ENCODE measurements around the gene LGR5. TPM values are rescaled to one million over a fixed set of nuclear protein-coding genes. Genes with fewer than 3 reads are reported as not detected.
"Not testable (repeated sequence)": the region's sequence is repeated elsewhere in the genome, so short reads cannot be mapped to it uniquely, and the experiment has no call there.

Gene LGR5
- total RNA-seq, 6 experiments from 2014 or later = not detected

GRCh38 chr12:71548893-71549292 lies 109.3 kb downstream of the LGR5 start:
- Mint-ChIP-seq H3K36me3 (ENCODE audit: low read depth) (no peaks in the 10 kb centered on the region), H3K9me3 (no peaks in the 10 kb centered on the region), H3K4me1 (ENCODE audit: low read depth) (peaks cover 5% of the 10 kb centered on the region; the same call in 1 of the 2 replicates), H3K4me3 (no peak overlapping the region), H3K27ac (no peak overlapping the region), H3K27me3 (ENCODE audit: insufficient read depth) (peaks cover 2% of the 10 kb centered on the region; the same call in 1 of the 2 replicates)
- TF ChIP-seq CTCF (IDR thresholded peaks at IDR 0.05) = no peak
- DNase-seq = no peak

GRCh38 chr12:71551529-71551928 lies 111.9 kb downstream of the LGR5 start:
- DNase-seq = peak; percentile 35
- H3K4me3 Mint-ChIP-seq = no peak overlapping the region
- H3K4me1 Mint-ChIP-seq (ENCODE audit: low read depth) = peaks cover 14% of the 10 kb centered on the region
- no peak overlapping the region for H3K27ac Mint-ChIP-seq
- no peaks in the 10 kb centered on the region for H3K9me3 Mint-ChIP-seq
- no peaks in the 10 kb centered on the region for H3K36me3 Mint-ChIP-seq (ENCODE audit: low read depth)
- peaks cover 2% of the 10 kb centered on the region; the same call in 1 of the 2 replicates for H3K27me3 Mint-ChIP-seq (ENCODE audit: insufficient read depth)
- TF ChIP-seq CTCF (IDR thresholded peaks at IDR 0.05) = peak; percentile 73

GRCh38 chr12:71552728-71553501 lies 113.3 kb downstream of the LGR5 start:
- TF ChIP-seq CTCF (IDR thresholded peaks at IDR 0.05) = no peak
- no peak overlapping the region for H3K4me3 Mint-ChIP-seq
- H3K4me1 Mint-ChIP-seq (ENCODE audit: low read depth) = peaks cover 28% of the 10 kb centered on the region
- peaks cover 2% of the 10 kb centered on the region; the same call in 1 of the 2 replicates for H3K27me3 Mint-ChIP-seq (ENCODE audit: insufficient read depth)
- H3K36me3 Mint-ChIP-seq (ENCODE audit: low read depth) = no peaks in the 10 kb centered on the region
- H3K9me3 Mint-ChIP-seq = no peaks in the 10 kb centered on the region
- no peak overlapping the region for H3K27ac Mint-ChIP-seq
- DNase-seq = no peak

- TF ChIP-seq CTCF (IDR thresholded peaks at IDR 0.05) = no peak
- Mint-ChIP-seq H3K27ac (no peak overlapping the region), H3K4me3 (no peak overlapping the region), H3K9me3 (no peaks in the 10 kb centered on the region), H3K36me3 (ENCODE audit: low read depth) (no peaks in the 10 kb centered on the region), H3K4me1 (ENCODE audit: low read depth) (peaks cover 37% of the 10 kb centered on the region), H3K27me3 (ENCODE audit: insufficient read depth) (no peaks in the 10 kb centered on the region)
- DNase-seq = no peak
Observed at GRCh38 chr12:71555191-71555590, 115.6 kb downstream of the LGR5 start.

GRCh38 chr12:71555789-71556188 lies 116.2 kb downstream of the LGR5 start:
- peaks cover 37% of the 10 kb centered on the region for H3K4me1 Mint-ChIP-seq (ENCODE audit: low read depth)
- H3K27me3 Mint-ChIP-seq (ENCODE audit: insufficient read depth); DNase-seq; H3K4me3 Mint-ChIP-seq; H3K9me3 Mint-ChIP-seq; H3K27ac Mint-ChIP-seq; H3K36me3 Mint-ChIP-seq (ENCODE audit: low read depth): not testable (repeated sequence)

- DNase-seq = no peak
- Mint-ChIP-seq H3K9me3 (no peaks in the 10 kb centered on the region), H3K4me3 (no peak overlapping the region), H3K27me3 (ENCODE audit: insufficient read depth) (no peaks in the 10 kb centered on the region), H3K27ac (peak overlapping the region; percentile 60), H3K36me3 (ENCODE audit: low read depth) (no peaks in the 10 kb centered on the region), H3K4me1 (ENCODE audit: low read depth) (peaks cover 37% of the 10 kb centered on the region)
- TF ChIP-seq CTCF (IDR thresholded peaks at IDR 0.05) = no peak
Observed at GRCh38 chr12:71556448-71556847, 116.8 kb downstream of the LGR5 start.
